ENCODE measurements around the gene UNC13D.
"Not testable (repeated sequence)": the region's sequence is repeated elsewhere in the genome, so short reads cannot be mapped to it uniquely, and the experiment has no call there.

UNC13D gene

GRCh38 chr17:75851693-75851991, 7.4 kb upstream of the UNC13D start:
- not testable (repeated sequence) for H3K4me3 Mint-ChIP-seq, H3K27ac Mint-ChIP-seq

GRCh38 chr17:75850928-75851692, 6.9 kb upstream of the UNC13D start:
- H3K27ac Mint-ChIP-seq: no peak overlapping the region
- no peaks in the 10 kb centered on the region for H3K9me3 Mint-ChIP-seq
- no peak for DNase-seq
- CTCF ChIA-PET: interaction anchor here (0.6 kb wide), 1 partner anchor 12 kb away, joined by 5 read pairs; no protein-coding TSS in a partner anchor
- H3K4me1 Mint-ChIP-seq: peaks cover 29% of the 10 kb centered on the region
- H3K27me3 Mint-ChIP-seq: no peaks in the 10 kb centered on the region
- peaks cover 40% of the 10 kb centered on the region for H3K36me3 Mint-ChIP-seq
- H3K4me3 Mint-ChIP-seq: no peak overlapping the region

More at GRCh38 chr17:75851693-75851991, 7.4 kb upstream of the UNC13D start:
- CTCF ChIA-PET: interaction anchor here (0.6 kb wide), 1 partner anchor 12 kb away, joined by 5 read pairs; no protein-coding TSS in a partner anchor
- peaks cover 34% of the 10 kb centered on the region for H3K4me1 Mint-ChIP-seq
- peaks cover 40% of the 10 kb centered on the region for H3K36me3 Mint-ChIP-seq
- not testable (repeated sequence) for DNase-seq, H3K9me3 Mint-ChIP-seq, H3K27me3 Mint-ChIP-seq

GRCh38 chr17:75849724-75850123, 5.5 kb upstream of the UNC13D start:
- no peak for DNase-seq
- H3K27me3 Mint-ChIP-seq: no peaks in the 10 kb centered on the region
- H3K36me3 Mint-ChIP-seq: peaks cover 49% of the 10 kb centered on the region
- no peak overlapping the region for H3K4me3 Mint-ChIP-seq
- peaks cover 39% of the 10 kb centered on the region for H3K4me1 Mint-ChIP-seq
- no peak overlapping the region for H3K27ac Mint-ChIP-seq
- no peaks in the 10 kb centered on the region for H3K9me3 Mint-ChIP-seq
- CTCF ChIA-PET: interaction anchor here (1.7 to 8.0 kb wide), 7 partner anchors 12 to 87 kb away, joined by 3 to 74 read pairs (median 10); partner anchors contain the start of gene GALK1

GRCh38 chr17:75849279-75849646, 5.1 kb upstream of the UNC13D start:
- CTCF ChIA-PET: interaction anchor here (0.6 to 8.0 kb wide), 9 partner anchors 12 to 87 kb away, joined by 3 to 74 read pairs (median 9); partner anchors contain the start of gene GALK1
- no peaks in the 10 kb centered on the region for H3K27me3 Mint-ChIP-seq
- DNase-seq: no peak
- H3K36me3 Mint-ChIP-seq: peaks cover 49% of the 10 kb centered on the region
- peaks cover 35% of the 10 kb centered on the region for H3K4me1 Mint-ChIP-seq
- H3K4me3 Mint-ChIP-seq: no peak overlapping the region
- no peak overlapping the region for H3K27ac Mint-ChIP-seq
- H3K9me3 Mint-ChIP-seq: no peaks in the 10 kb centered on the region

GRCh38 chr17:75848523-75849278, 4.5 kb upstream of the UNC13D start:
- no peak overlapping the region for H3K4me3 Mint-ChIP-seq
- peaks cover 34% of the 10 kb centered on the region for H3K4me1 Mint-ChIP-seq
- CTCF ChIA-PET: interaction anchor here (0.6 to 8.0 kb wide), 20 partner anchors 13 to 95 kb away, joined by 3 to 74 read pairs (median 4); partner anchors contain the start of genes GALK1 and TRIM65
- H3K27me3 Mint-ChIP-seq: no peaks in the 10 kb centered on the region
- peak overlapping the region; percentile 45 for H3K27ac Mint-ChIP-seq
- H3K9me3 Mint-ChIP-seq: no peaks in the 10 kb centered on the region
- DNase-seq: peak; percentile 89
- peaks cover 51% of the 10 kb centered on the region for H3K36me3 Mint-ChIP-seq

- H3K27ac Mint-ChIP-seq: peak overlapping the region; percentile 77
- no peak overlapping the region for H3K4me3 Mint-ChIP-seq
These were observed 3.7 kb upstream of the UNC13D start for GRCh38 chr17:75847614-75848522.

GRCh38 chr17:75846692-75847613, 2.7 kb upstream of the UNC13D start:
- Mint-ChIP-seq H3K27me3 (no peaks in the 10 kb centered on the region), H3K9me3 (no peaks in the 10 kb centered on the region), H3K4me1 (peaks cover 32% of the 10 kb centered on the region), H3K36me3 (peaks cover 55% of the 10 kb centered on the region), H3K27ac (no peak overlapping the region), H3K4me3 (no peak overlapping the region)
- CTCF ChIA-PET: interaction anchor here (1.0 to 8.0 kb wide), 15 partner anchors 8 to 94 kb away, joined by 3 to 74 read pairs (median 6); partner anchors contain the start of genes GALK1, TRIM65 and WBP2
- no peak for DNase-seq

More at GRCh38 chr17:75847614-75848522, 3.7 kb upstream of the UNC13D start:
- no peaks in the 10 kb centered on the region for H3K27me3 Mint-ChIP-seq
- peaks cover 31% of the 10 kb centered on the region for H3K4me1 Mint-ChIP-seq
- H3K9me3 Mint-ChIP-seq: no peaks in the 10 kb centered on the region
- DNase-seq: no peak
- CTCF ChIA-PET: interaction anchor here (0.5 to 8.0 kb wide), 23 partner anchors 7 to 94 kb away, joined by 3 to 74 read pairs (median 4); partner anchors contain the start of genes GALK1, TRIM65 and WBP2
- H3K36me3 Mint-ChIP-seq: peaks cover 56% of the 10 kb centered on the region

GRCh38 chr17:75845933-75846691, 1.9 kb upstream of the UNC13D start:
- peak overlapping the region; percentile 83 for H3K27ac Mint-ChIP-seq
- CTCF ChIA-PET: interaction anchor here (0.9 to 8.0 kb wide), 8 partner anchors 9 to 93 kb away, joined by 3 to 74 read pairs (median 6); partner anchors contain the start of genes GALK1 and WBP2
- H3K4me1 Mint-ChIP-seq: peaks cover 29% of the 10 kb centered on the region
- H3K36me3 Mint-ChIP-seq: peaks cover 52% of the 10 kb centered on the region
- no peak overlapping the region for H3K4me3 Mint-ChIP-seq
- H3K9me3 Mint-ChIP-seq: no peaks in the 10 kb centered on the region
- no peak for DNase-seq
- H3K27me3 Mint-ChIP-seq: no peaks in the 10 kb centered on the region

GRCh38 chr17:75845058-75845711, 981 bp upstream of the UNC13D start:
- H3K4me3 Mint-ChIP-seq: peak overlapping the region; percentile 52
- H3K27me3 Mint-ChIP-seq: no peaks in the 10 kb centered on the region
- H3K27ac Mint-ChIP-seq: peak overlapping the region; percentile 97
- peak; percentile 76 for DNase-seq
- CTCF ChIA-PET: interaction anchor here (1.1 to 8.0 kb wide), 9 partner anchors 10 to 92 kb away, joined by 3 to 74 read pairs (median 6); partner anchors contain the start of genes GALK1 and WBP2
- H3K9me3 Mint-ChIP-seq: no peaks in the 10 kb centered on the region
- H3K4me1 Mint-ChIP-seq: peaks cover 31% of the 10 kb centered on the region
- peaks cover 47% of the 10 kb centered on the region for H3K36me3 Mint-ChIP-seq

- H3K9me3 Mint-ChIP-seq: no peaks in the 10 kb centered on the region
- CTCF ChIA-PET: interaction anchor here (1.1 to 8.0 kb wide), 9 partner anchors 10 to 91 kb away, joined by 3 to 74 read pairs (median 6); partner anchors contain the start of genes GALK1 and WBP2
- peaks cover 45% of the 10 kb centered on the region for H3K36me3 Mint-ChIP-seq
- H3K27me3 Mint-ChIP-seq: no peaks in the 10 kb centered on the region
- H3K4me1 Mint-ChIP-seq: peaks cover 31% of the 10 kb centered on the region
- H3K27ac Mint-ChIP-seq: peak overlapping the region; percentile 97
- H3K4me3 Mint-ChIP-seq: peak overlapping the region; percentile 96
- DNase-seq: peak; percentile 57
These were observed 390 bp upstream of the UNC13D start for GRCh38 chr17:75844530-75845057.

- Mint-ChIP-seq H3K9me3 (no peaks in the 10 kb centered on the region), H3K27ac (peak overlapping the region; percentile 97), H3K4me1 (peaks cover 28% of the 10 kb centered on the region), H3K4me3 (peak overlapping the region; percentile 96), H3K27me3 (no peaks in the 10 kb centered on the region), H3K36me3 (peaks cover 46% of the 10 kb centered on the region)
- CTCF ChIA-PET: interaction anchor here (0.9 to 8.0 kb wide), 7 partner anchors 9 to 90 kb away, joined by 3 to 74 read pairs (median 5); partner anchors contain the start of gene WBP2
- DNase-seq: peak; percentile 61
These were observed 1.1 kb downstream of the UNC13D start for GRCh38 chr17:75842963-75843576.

All from activated naive CD4-positive, alpha-beta T cell treated with anti-CD3 and anti-CD28 coated beads, Interleukin-2, amount 10 ng/mL, durations not matched to agents 7 days and 5 days (primary cell).